Measurements from ENCODE around the gene KAT6B.

The KAT6B gene

DNA sequence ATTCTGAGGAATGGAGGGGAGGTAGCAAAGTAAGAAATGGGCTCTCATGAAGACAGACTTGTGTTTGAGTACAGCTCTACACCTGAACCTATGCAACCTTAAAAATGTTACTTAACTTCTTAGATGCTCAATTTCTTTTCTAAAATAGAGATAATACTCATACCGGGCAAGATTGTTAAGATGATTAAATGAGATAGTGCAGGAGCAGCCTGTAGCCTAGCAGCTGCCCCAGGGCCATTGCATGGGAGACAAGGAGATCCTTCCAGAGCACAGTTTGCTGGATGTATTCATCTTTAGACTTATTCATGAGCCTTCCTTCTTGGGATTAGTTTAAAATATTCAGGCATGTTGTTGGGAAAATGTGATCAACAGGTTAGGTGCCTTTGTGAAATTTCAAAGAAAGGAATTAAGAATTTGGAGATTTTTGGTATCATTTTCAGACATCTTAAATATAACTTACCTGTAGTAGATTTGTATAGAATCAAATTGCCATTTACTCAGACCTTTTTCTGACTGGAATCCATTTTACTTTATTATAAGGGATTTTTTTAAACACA, 130.2 kb downstream of the KAT6B start:
- DNase-seq (ENCODE audit: low read depth), result no peak

DNA sequence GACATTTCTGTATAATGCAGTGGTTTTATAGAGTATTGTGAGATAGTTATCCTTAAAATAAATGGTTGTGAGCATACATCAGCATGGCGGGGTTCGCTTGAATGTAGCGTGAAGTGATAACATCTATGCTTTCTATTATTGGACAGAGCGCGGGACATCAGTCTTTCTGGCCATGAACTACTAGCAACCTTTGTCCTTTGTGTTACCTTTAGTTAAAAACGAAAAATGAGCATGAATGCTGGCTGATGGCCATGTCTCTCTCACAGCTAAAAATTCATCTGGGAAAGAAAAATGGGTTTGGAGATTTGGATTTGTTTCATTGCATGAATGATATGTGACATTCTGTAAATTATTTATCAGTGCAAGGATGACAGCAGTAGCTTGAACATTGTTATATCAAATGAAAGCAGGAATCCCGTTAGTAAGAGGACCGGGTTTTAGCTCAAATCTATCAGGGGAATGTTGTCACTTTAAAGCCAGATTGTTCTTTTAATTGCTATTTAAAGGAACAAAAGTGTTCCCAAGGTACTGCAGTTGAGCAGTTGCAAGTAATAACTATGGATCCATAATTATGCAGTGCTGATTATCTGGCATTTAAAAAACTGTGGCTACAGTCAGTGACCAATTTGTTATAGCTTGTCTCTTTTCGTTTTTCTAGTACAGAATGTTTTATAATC, 131.0 kb downstream of the KAT6B start:
- DNase-seq (ENCODE audit: low read depth), result no peak

DNA sequence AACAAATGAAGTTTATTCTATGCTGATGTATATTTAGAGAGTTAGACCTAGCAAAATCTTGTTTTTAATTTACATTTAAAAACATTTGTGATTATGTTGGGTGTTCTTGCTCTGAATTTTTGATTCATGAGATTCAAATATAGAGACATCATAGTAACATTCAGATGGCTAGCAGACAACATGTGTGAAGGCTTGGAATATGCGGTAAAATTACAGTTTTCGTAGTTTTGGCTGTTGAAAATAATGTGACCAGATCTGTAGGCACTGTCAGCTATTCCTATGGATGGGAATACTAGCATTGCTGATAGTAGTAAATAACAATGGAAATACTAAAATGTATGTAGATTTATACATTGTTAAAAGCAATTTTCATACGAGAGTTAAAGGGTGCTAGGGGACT, 131.9 kb downstream of the KAT6B start:
- no peak for DNase-seq (ENCODE audit: low read depth)

DNA sequence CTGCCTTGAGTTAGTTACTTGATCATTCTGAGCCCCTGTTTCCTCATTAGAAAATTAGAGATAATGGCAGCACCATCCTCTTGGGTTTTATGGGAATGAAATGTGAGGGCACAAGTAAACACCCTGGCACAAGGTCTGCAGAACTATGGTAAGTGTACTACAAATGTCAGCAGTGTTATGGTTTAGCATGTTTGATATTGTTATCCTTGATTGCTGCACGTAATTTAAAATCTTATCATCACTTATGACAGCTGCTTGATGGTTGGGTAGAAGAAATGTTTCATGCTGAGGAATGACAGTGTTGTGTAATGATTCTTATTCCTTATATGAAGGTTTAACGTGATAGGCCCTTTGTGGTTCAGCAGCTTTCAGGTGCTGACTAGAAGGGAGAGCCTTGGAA, 134.3 kb downstream of the KAT6B start:
- DNase-seq (ENCODE audit: low read depth), result no peak

DNA sequence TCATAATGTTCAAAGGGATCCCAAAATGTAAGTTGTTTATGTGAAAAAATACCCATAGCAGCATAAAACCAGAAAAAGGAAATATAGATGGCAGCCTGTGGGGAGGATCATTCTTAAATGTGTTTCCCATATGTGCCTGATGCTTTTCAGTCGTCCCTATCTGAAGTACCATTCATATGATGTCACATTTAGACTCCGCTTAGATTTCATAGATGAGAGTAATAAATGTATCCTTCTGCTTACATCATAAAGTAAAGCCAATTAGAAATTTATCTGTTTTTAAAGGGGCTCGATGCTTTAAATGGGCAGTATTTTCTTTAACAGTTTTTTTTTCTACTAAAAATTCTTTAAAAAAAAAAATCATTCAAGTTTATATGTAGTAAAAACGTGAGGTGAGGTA, 136.1 kb downstream of the KAT6B start:
- no peak for DNase-seq (ENCODE audit: low read depth)

DNA sequence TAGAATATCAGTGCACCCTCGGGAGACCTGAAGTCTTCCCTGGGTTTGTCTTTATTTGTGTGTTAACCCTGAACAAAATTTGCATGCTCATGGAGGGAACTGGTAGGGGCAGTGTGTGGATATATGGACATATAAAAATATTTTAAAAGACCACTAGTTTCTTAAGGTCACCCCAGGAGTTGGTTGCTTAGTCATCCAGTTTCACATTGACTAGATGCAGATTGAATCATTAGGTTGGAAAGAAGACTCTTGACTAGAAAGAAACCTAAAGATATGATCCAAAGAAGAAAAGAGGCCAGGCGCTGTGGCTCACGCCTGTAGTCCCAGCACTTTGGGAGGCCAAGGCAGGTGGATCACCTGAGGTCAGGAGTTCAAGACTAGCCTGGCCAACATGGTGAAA, 137.1 kb downstream of the KAT6B start:
- no peak for DNase-seq (ENCODE audit: low read depth)

DNA sequence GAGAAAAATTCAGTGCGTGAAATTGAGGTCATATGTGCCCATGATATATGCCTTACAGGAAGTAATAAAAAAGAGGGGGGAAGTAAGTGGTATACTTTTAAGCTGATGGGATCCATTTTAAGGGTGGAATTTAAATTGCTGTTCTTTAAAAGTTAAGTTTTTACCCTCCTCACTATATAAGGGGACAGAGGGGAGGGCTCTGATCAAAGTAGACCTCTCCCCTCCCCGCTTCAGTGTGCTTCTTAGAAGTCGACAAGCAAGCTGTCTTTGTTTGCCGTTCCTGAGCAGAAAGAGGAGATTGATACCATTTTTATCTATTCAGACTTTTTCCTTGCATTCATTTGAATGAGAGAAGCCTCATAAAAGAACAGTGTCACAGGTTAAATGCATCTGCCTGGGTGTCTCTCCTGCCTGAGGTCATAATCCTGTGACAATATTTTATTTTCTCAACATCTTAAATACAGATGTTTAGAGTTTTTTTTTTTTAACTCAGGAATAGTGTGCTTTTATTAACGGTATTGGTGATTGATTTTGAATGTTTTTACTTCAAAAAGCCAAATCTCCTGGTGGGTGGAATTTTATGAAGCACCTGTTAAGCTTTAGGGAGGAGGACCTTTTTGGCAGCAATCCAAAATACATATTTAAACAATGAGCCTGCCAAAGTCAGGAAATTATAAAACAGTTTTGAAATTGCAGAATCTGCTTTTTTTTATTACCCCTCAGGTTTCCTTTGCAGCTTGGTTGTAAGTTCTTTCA, 141.7 kb downstream of the KAT6B start:
- no peak for DNase-seq (ENCODE audit: low read depth)

DNA sequence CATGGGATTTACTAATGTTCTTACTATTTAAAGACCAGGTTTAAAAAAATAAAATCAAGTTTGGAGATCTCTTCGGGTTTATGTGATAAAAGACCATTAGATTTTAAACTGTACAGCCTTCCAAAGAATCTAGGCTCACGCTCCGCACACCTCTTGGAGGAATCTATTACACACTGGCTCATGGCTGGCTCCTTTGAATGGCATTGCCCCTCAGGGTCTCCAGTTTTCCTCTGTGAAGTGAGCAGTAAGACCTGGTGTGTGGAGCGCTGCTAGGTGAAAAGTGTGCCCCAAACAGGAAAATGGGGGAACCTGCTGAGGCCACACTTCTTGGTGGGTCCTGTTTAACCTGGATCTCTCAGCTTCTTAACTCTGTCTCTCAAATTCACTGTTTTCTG, 142.3 kb downstream of the KAT6B start:
- no peak for DNase-seq (ENCODE audit: low read depth)

DNA sequence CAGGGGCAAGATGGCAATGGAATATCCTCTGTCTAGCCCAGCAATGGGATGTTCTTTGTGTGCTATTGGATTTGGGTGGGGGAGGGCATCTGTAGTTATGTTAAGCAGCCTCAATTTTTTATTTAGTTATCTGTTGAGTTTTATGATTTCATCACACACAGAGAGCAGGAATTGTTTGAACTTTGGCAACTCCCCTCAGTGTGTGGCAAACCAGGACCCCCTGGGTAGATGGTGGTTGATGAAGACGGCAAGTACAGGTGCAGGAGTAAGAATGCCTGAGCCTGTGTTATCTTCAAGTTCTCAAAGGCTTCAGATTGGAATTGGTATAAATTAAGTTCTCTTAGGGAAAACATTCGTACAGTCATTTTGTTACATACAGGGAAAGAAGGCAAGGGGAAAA, 142.7 kb downstream of the KAT6B start:
- no peak for DNase-seq (ENCODE audit: low read depth)

DNA sequence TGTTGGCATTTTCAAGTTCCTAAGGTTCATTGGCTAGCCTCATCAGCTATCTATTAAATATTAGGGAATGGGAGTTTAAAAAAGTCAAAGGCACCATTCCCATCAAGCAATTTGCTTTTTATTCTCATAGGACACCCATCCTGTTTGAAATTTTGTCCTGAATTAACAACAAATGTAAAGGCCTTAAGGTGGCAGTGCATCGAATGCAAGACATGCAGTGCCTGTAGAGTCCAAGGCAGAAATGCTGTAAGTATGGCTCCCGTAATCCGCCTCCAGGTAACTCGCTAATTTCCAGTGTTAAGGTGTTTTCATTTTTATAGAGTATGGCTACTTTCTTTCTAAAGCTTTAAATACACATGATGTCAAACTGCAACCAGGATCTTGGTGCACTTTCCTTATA, 143.1 kb downstream of the KAT6B start:
- no peak for DNase-seq (ENCODE audit: low read depth)

DNA sequence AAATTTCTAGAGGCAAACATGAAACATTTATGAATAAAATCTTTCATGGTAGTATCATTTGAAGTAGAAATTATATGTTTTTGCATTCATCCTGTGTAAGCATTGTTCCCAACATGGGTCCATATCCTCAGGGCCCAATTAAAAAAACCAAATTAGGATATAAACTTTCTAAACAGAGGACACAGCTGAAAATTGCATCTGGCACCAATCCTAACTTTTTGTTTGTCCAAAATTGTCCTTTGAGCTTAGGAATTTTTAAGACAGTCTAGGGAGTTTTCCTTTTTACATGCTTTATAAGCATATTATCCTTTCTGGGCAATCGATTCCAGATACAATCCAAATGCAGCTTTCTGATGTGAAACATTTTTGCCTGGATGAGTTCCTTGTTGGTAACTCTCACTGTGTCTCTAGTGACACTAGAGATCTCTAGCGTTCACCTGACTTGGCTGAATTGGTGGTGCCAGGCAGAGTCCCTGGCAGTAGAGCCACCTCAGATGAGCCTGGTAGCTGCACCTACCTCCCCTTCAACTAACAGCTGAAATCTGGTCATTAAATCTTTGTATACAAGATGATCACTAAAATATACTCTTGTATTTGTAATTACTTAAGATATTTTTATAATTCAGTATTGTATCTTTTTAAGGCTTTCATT, 147.5 kb downstream of the KAT6B start:
- no peak for DNase-seq (ENCODE audit: low read depth)

DNA sequence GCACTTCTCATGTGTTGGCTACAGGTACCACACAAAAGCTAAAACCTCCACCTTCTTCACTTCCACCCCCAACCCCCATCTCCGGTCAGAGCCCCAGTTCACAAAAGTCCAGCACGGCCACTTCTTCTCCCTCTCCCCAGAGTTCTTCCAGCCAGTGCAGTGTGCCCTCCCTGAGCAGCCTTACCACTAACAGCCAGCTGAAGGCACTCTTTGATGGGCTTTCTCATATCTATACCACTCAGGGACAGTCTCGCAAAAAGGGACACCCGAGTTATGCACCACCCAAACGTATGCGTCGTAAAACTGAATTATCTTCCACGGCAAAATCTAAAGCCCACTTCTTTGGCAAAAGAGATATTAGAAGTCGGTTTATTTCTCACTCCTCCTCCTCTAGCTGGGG, 149.4 kb downstream of the KAT6B start:
- no peak for DNase-seq (ENCODE audit: low read depth)

DNA sequence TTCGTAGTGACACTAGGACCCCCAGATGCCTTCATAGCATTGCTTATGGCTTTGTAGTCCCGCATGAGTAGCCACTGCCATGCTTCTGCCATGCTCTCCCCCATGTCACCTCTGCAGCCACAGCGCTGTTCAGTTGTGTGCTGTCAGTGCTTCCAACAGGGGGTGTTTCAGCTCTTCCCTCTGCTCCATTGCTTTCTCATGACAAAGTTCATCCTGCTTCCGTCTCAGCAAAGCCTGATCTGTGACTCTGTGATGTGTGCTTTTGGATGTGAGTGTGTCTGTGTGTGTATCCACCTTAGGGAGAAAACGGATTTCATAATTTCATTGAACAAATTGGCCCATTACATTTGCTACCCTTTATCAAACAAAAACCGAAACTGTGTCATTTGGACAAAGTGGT, 150.2 kb downstream of the KAT6B start:
- DNase-seq (ENCODE audit: low read depth), result no peak

DNA sequence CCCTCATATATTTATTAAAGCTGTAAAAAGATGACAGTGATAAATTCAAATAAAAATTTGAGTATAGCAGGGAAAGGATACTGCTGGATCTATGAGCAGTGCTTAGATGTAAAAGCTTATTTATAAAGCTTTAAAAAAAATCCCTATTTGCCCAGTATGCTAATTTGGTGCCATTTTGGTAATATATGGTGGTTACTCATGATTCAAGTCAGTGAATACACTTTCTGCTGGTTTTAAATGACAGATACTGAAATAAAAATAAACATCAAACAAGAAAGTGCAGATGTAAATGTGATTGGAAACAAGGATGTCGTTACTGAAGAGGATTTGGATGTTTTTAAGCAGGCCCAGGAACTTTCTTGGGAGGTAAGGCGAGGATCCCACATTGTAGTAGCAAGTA, 150.7 kb downstream of the KAT6B start:
- DNase-seq (ENCODE audit: low read depth), result no peak

DNA sequence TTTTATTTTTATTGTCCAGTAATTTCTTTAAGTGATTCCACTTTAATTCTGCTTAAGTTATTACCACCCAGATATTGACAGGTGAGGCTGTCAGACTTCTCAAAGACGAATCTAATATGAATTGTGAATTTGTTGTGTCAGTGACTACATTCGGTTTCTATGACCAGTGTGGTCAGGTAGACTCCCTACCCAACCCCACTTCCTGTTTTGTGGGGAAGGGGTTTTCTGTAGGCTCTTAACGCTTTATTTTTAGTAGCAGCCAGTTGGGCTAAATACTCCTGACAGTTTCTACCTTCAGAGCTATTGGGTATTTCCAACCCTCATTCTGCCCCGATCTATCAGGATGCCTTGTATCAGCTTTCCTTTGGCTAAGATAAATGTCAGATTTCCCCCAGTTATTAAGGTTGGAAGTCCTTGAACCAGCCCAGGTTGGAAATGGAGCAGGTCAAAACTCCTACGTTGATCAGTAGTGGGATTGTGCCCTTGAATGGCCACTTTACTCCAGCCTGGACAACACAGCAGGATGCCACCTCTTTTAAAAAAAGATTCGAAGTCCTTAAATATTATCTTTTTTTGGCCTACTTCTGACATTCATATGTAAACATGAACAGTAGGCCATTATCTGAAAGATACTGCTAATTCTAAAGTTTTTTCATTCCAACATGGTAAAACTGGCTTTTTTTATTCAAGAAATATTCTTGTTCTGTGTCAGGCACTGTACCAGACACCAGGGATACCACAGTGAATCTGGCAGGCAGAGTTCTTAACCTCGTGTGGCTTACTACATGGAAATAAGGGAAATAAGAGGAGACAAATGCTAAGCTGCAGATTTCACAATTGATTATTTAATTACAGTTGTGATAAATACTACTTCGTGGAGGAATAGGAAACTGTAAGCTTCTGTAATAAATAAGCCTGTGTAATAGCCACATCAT, 151.8 kb downstream of the KAT6B start:
- DNase-seq (ENCODE audit: low read depth), result peak; percentile 28

DNA sequence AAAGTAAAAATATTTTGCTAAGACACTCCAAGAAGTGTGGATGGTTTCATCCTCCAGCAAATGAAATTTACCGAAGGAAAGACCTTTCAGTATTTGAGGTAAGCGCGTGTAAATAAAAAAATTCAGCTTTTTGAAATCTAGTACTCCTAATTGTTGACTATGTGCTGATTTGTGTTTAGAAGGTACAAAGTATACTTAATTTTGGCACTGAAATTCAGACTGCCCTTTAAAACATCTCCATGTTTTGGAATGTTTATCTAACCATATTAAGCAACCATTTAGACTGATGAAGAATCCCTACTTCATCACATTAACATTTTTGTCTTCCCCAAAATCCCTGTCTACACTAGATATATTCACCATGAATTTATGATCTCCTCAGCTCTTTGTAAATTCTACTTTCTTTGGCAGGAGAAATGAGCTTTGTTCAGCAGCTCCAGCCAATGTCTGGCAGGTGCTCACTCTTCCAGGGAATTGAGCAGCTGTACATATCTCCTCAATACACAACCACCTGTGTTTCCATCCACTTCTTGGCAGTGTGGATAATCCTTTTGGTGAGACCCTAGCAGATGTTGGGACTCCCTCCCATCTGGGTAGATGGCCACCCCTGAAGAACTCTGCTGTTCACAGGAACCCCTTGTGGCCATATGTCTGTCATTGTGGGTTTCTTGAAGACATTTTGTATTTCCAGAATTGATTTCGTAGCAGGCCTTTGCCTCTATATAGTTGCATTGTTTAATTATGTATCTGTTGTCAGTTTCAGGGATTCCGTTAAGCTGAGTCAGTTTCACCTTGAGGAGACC, 155.6 kb downstream of the KAT6B start:
- no peak for DNase-seq (ENCODE audit: low read depth)

DNA sequence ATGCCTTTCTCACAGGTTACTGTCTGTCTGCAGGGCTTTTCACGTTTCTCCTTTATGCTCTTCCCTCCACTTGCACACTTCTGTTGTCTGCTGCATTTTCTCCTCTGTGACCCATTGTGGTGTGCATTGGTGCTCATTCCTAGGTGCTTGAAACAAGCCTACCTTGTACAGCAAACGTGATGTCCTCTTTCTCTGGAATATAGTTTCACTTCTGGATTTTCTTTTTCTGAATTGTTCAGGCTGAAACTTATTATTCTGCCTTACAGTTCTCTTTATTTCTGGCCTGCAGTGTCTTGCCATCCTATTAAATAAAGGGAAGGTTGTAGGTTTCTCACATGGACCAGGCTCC, 156.2 kb downstream of the KAT6B start:
- DNase-seq (ENCODE audit: low read depth), result no peak

DNA sequence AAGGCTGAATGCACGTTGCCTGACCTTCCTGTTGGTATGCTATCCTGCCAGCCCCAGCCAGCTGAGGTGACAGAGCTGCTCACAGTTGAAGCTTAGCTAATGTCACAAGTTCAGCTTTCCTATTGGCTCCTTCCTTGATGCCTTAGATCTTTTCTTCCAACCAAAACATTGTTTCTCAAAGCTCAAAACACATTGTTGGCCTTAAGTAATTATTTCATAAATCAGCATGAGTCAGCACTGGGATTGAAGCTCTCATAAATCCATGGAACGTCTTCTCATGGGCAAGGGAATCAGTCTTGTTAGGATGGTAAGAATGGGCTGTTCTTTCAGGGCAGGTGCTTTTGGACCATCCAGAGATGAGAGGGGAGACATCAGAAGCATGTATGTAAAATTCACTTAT, 157.0 kb downstream of the KAT6B start:
- DNase-seq (ENCODE audit: low read depth), result no peak

DNA sequence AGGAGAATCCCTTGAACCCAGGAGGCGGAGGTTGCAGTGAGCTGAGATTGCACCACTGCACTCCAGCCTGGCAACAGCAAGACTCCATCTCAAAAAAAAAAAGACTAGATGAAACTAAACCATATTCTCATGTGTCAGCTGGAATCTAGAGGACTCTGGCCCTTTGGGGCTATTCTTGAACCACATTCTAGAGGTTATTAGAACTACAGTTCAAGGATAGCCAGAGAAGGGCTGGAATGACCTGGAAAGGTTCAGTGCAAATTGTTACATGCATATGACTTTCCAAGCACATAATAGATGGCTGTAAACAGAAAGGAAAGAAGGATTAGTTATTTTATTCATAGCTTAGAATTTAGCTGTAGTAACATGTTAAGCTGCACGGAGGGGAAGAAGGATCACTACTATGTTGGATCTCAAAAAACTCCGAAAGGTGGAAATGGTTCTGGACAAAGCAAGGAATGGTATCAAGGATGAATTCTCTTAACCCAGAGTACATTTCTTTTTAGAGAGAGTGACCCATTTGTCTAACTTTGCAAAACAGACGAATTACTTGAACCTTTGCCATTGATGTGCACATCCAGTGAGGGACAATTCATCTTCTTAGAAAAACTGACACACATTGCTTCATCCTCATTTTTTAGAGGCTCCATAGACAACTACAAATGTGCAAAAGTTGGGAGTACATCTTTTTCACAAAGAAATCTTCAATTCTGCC, 161.1 kb downstream of the KAT6B start:
- no peak for DNase-seq (ENCODE audit: low read depth)

DNA sequence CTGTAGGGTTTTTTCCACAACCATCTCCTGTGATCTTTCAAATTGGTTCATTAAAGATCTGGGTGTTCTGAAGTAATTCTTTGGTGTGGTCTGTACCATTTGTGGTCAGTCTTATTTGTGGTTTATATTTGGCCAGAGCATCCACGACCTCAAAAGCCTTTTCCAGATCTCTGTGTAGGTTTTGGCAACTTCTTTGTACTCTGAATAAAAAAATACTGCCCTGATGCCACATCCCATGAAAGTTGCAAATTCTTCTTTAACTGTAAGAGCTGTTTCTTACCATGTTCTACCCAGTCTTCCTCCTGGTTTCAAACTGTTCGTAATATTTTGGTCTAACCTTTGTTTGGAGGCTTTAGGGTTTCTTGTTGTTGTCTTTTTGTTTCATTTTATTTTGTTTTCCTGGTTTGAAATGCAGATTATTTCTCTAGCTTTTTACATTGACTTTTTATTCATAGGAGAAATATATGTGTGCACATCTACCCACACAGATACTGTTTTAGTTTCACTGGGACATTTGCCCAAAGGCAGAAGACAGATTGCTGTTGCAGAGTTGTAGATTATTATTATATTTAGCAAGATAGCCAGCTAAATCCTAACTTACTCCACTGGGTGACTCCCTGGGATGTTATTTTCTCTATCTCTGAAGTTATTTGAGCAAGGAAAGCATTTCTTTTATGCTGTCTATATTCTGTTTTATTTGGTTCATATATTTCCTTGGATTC, 161.8 kb downstream of the KAT6B start:
- DNase-seq (ENCODE audit: low read depth), result no peak
